ENCODE results near the gene CYP3A4. TPM values are rescaled to one million over a fixed set of nuclear protein-coding genes. Genes with fewer than 3 reads are reported as not detected.

The CYP3A4 gene
- total RNA-seq, 1 experiment from 2014 or later = not detected

DNA sequence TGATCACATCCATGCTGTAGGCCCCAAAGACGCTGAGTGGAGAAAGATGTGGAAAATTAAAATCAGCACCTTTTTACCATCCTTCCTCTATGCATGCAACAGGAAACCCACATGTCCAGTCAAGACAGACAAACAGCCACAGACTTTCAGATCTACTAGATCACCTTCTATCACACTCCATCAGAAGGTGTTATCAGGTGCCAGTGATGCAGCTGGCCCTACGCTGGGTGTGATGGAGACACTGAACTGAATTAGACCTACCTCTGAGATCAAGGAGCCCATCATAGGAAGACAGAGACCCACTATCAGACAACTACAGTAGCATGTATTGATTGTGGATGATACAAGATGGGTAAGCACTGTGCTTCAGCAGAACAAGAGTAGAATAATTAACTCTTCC lies 15.5 kb downstream of the CYP3A4 start:
- no peak overlapping the region for H3K4me3 Mint-ChIP-seq (ENCODE audit: unreplicated experiment)
- no peak overlapping the region for H3K27ac Mint-ChIP-seq (ENCODE audit: unreplicated experiment)
- TF ChIP-seq, protein P1, sequence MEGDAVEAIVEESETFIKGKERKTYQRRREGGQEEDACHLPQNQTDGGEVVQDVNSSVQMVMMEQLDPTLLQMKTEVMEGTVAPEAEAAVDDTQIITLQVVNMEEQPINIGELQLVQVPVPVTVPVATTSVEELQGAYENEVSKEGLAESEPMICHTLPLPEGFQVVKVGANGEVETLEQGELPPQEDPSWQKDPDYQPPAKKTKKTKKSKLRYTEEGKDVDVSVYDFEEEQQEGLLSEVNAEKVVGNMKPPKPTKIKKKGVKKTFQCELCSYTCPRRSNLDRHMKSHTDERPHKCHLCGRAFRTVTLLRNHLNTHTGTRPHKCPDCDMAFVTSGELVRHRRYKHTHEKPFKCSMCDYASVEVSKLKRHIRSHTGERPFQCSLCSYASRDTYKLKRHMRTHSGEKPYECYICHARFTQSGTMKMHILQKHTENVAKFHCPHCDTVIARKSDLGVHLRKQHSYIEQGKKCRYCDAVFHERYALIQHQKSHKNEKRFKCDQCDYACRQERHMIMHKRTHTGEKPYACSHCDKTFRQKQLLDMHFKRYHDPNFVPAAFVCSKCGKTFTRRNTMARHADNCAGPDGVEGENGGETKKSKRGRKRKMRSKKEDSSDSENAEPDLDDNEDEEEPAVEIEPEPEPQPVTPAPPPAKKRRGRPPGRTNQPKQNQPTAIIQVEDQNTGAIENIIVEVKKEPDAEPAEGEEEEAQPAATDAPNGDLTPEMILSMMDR (IDR thresholded peaks at IDR 0.05; ENCODE audit: insufficient read depth in 1 of 2, low read depth in 1 of 2, low read length in 1 of 2, severe bottlenecking in 1 of 2, unreplicated experiment in 1 of 2) = no peak
- intact Hi-C loops (cut with micrococcal nuclease; ENCODE audit: unreplicated experiment) = no loop called here
- Histone ChIP-seq H3K36me3 (ENCODE audit: control insufficient read depth, insufficient read depth, low read length) (no peaks in the 10 kb centered on the region), H3K27me3 (replicated peaks; ENCODE audit: control insufficient read depth, insufficient read depth, low read length) (no peaks in the 10 kb centered on the region), H3K4me3 (ENCODE audit: low read depth, low read length) (no peak overlapping the region), H3K9me3 (peaks cover 6% of the 10 kb centered on the region; the same call in 1 of the 2 replicates), H3K4me1 (no peaks in the 10 kb centered on the region)
- BruUV-seq (replicated peaks) = no TSS peak
- ChIA-PET CTCF (no interaction called here), POLR2A (no interaction called here)
- H3K4me1 Mint-ChIP-seq (ENCODE audit: low read depth, unreplicated experiment) = no peaks in the 10 kb centered on the region
- H3K9me3 Mint-ChIP-seq (ENCODE audit: unreplicated experiment) = peaks cover 11% of the 10 kb centered on the region
- no peak for DNase-seq
- H3K27me3 Mint-ChIP-seq (ENCODE audit: insufficient read depth, unreplicated experiment) = peaks cover 8% of the 10 kb centered on the region
- no peaks in the 10 kb centered on the region for H3K36me3 Mint-ChIP-seq (ENCODE audit: insufficient read depth, unreplicated experiment)

DNA sequence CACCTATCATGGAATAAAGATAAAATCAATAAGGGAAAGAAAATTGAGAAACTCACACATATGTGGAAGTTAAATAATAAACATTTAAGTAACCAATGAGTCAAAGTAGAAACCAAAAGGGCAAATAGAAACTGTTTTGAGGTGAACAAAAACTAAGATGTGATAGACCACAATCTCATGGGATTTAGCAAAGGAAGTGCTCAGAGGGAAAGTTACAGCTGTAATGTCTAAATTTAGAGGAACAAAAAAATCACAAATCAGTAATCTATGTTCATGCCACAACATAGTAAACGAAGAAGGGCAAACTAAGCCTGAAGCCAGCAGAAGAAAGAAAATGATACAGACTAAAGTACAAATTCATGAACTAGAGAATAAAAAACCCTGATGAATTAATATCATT lies 16.3 kb downstream of the CYP3A4 start:
- Mint-ChIP-seq H3K27ac (ENCODE audit: unreplicated experiment) (no peak overlapping the region), H3K4me3 (ENCODE audit: unreplicated experiment) (no peak overlapping the region), H3K9me3 (ENCODE audit: unreplicated experiment) (peaks cover 11% of the 10 kb centered on the region), H3K36me3 (ENCODE audit: insufficient read depth, unreplicated experiment) (no peaks in the 10 kb centered on the region), H3K27me3 (ENCODE audit: insufficient read depth, unreplicated experiment) (peaks cover 6% of the 10 kb centered on the region), H3K4me1 (ENCODE audit: low read depth, unreplicated experiment) (no peaks in the 10 kb centered on the region)
- BruUV-seq (replicated peaks) = no TSS peak
- ChIA-PET POLR2A (no interaction called here), CTCF (no interaction called here)
- no peaks in the 10 kb centered on the region for H3K27me3 ChIP-seq (replicated peaks; ENCODE audit: control insufficient read depth, insufficient read depth, low read length)
- TF ChIP-seq, protein P1 (IDR thresholded peaks at IDR 0.05; ENCODE audit: insufficient read depth in 1 of 2, low read depth in 1 of 2, low read length in 1 of 2, severe bottlenecking in 1 of 2, unreplicated experiment in 1 of 2) = no peak
- no peak for DNase-seq
- peaks cover 6% of the 10 kb centered on the region; the same call in 1 of the 2 replicates for H3K9me3 ChIP-seq
- no peak overlapping the region for H3K4me3 ChIP-seq (ENCODE audit: low read depth, low read length)
- intact Hi-C loops (cut with micrococcal nuclease; ENCODE audit: unreplicated experiment) = no loop called here
- no peaks in the 10 kb centered on the region for H3K36me3 ChIP-seq (ENCODE audit: control insufficient read depth, insufficient read depth, low read length)
- H3K4me1 ChIP-seq = no peaks in the 10 kb centered on the region

DNA sequence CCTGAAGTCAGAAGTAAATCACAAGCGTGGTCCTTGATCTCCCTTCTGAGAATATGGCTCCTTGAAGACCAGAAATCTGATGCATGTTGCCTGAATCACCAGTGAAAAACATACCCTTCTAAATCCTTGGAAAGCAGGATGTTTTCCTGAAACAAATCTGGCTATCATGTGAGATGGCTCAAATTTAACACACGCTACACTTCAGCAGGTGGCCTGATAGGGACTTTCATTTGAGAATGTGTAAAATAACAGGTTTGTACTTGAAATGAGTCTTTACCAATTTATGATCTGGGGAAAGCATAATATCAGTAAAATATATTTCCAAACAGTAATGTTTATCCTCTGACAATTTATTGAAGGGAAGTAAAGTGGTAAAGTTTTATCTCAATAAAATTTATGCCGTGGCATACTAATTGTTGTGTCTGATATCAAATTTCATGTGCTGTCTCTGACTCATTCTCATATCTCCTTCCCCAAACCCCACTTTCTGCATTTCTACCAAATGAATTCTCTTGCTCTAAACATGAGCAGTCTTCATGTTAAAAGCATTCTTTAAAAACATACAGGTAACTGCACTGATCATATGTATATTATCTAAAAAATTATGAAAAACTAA lies 17.4 kb downstream of the CYP3A4 start:
- Histone ChIP-seq H3K4me3 (ENCODE audit: low read depth, low read length) (no peak overlapping the region), H3K9me3 (peaks cover 6% of the 10 kb centered on the region; the same call in 1 of the 2 replicates), H3K4me1 (no peaks in the 10 kb centered on the region), H3K36me3 (ENCODE audit: control insufficient read depth, insufficient read depth, low read length) (no peaks in the 10 kb centered on the region), H3K27me3 (replicated peaks; ENCODE audit: control insufficient read depth, insufficient read depth, low read length) (no peaks in the 10 kb centered on the region)
- TF ChIP-seq, protein P1 (IDR thresholded peaks at IDR 0.05; ENCODE audit: insufficient read depth in 1 of 2, low read depth in 1 of 2, low read length in 1 of 2, severe bottlenecking in 1 of 2, unreplicated experiment in 1 of 2) = no peak
- Mint-ChIP-seq H3K9me3 (ENCODE audit: unreplicated experiment) (peaks cover 8% of the 10 kb centered on the region), H3K36me3 (ENCODE audit: insufficient read depth, unreplicated experiment) (no peaks in the 10 kb centered on the region), H3K27me3 (ENCODE audit: insufficient read depth, unreplicated experiment) (peaks cover 6% of the 10 kb centered on the region), H3K4me1 (ENCODE audit: low read depth, unreplicated experiment) (no peaks in the 10 kb centered on the region), H3K4me3 (ENCODE audit: unreplicated experiment) (no peak overlapping the region), H3K27ac (ENCODE audit: unreplicated experiment) (no peak overlapping the region)
- CTCF ChIA-PET = no interaction called here
- POLR2A ChIA-PET = no interaction called here
- BruUV-seq (replicated peaks) = no TSS peak
- intact Hi-C loops (cut with micrococcal nuclease; ENCODE audit: unreplicated experiment) = no loop called here
- DNase-seq = no peak

All from Caco-2 (cell line).